ENCODE data around the gene ULK4.
"Not testable (repeated sequence)": the region's sequence is repeated elsewhere in the genome, so short reads cannot be mapped to it uniquely, and the experiment has no call there.

ULK4 gene

DNA sequence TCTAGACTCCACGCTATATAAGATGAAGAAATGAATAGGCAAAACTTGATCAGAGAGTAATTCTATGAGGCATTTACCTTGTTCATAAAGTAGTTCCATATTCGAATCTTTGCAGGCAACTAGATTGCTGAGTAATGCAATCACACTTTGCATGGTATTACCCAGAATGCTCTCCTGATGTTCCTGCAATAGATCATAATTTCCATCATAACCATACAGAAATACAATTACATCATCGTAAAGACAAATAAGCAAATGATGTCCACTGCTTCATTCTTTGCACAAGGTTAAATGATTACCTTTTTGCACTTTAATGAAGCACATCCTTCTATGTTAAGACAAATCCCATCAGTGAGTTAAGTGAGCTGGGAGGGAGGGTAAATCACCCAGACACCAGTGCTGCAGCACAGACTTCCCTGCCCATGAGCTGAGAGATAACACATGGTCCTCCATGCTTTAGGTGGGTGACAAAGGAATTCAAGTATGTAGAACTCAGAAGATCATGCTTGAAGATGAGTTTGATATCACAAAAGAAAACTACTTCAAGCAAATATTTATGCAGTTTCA lies 395.9 kb downstream of the ULK4 start:
- no peak for DNase-seq

DNA sequence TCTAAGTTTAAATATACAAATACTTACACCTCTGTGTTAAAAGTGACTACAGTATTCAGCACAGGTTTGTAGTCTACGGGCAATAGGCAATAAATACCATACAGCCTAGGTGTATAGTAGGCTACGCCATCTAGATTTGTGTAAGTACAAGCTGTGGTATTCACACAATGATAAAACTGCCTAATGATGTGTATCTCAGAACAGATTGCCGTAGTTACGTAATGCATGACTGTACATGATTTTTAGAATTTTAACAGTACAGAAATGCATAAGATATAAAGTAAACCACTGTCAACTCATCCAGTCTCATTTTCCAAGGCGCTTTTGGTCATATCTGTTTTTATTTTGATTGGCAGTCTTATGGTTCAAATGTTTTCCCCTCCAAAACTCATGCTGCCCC lies 396.9 kb downstream of the ULK4 start:
- no peak for DNase-seq

DNA sequence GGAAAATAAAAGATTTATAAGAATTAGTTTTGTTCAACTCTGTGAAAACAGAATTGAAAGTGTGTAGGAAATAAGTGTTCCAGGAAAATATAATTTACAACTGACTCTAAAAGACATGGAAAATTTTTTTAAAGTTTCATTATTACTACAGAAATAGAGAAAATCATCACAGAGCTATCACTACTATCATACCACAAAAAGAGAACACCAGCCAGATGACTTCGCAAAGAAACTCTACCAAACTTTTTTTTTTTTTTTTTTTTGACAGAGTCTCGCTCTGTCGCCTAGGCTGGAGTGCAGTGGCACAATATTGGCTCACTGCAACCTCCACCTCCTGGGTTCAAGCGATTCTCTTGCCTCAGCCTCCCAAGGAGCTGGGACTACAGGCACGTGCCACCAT lies 405.7 kb downstream of the ULK4 start:
- not testable (repeated sequence) for DNase-seq

DNA sequence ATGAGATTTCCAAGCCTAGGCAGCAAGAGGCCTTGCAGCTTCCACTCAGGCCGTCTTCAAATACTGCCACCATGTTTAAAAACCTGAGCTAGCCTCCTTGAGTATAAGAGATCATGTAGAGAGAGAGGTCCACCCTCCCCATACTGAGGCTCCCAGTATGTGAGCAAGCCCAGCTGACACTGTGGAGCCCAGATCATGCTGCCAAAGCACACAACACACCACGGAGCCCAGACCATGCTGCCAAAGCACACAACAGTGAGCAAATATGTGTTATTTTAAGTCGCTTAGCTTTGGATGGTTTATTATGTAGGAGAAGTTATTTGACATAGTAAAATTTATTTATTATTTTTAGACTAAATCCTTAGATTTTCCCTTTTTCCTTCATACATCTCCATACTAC lies 428.9 kb downstream of the ULK4 start:
- DNase-seq = no peak

DNA sequence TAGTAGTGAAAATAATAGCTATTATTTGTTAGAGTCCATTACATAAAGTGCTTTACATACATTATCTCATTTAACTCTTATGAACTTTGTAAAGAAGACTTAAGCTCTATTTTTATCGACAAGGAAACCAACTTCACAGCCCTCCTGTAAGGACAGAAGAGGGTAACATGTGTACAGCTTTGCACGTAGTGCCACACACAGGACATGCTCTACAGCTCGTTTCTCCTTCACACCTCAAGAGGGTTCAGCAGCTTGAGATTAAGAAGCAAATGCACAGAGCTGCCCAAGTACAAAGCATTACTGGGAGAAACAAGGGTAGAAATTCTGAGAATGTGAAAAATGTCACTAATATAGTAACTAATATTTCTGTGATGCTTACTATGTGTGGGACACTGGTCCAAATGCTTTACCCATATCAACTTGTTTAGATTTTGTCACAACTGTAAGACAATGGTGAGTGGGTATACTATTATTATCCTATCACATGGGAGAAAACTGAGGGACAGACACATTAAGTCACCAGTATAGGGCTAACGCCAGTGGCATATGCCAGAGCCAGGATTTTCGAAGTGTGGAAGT lies 434.8 kb downstream of the ULK4 start:
- no peak for DNase-seq

DNA sequence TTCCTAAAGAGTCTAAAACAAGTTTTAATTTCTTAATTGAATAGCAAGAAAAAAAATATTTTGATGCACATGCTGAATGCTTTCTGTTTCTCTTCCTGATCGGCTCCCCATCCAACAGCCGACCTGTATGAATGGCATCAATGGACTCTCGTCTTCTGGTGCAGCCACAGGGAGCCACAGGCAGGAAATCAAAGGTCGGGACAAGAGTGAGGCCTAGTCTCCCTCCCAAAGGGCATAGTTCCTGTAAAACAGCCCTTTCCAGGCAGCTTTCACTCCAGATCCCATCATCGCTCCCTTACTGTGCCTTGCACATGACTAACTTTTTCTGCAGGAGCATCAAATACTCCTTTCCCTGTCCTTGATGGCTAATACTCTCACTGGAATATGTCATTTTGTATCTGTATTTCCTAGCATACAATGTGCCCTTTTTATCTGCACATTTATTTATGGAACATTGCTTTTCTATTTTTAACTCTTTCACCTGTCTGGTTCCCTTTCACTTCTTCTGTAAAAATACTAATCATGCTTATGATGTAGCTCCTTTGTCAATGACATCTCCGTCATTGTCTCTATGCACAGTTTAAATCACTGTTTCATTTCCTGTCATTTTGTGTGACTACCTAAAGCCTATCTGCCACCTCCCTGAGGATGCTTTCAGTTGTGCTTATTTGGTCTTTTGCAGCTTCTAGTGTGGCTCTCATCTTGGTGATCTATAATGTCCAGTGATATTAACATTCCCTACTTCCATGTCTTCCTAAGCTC lies 436.4 kb downstream of the ULK4 start:
- DNase-seq = no peak

DNA sequence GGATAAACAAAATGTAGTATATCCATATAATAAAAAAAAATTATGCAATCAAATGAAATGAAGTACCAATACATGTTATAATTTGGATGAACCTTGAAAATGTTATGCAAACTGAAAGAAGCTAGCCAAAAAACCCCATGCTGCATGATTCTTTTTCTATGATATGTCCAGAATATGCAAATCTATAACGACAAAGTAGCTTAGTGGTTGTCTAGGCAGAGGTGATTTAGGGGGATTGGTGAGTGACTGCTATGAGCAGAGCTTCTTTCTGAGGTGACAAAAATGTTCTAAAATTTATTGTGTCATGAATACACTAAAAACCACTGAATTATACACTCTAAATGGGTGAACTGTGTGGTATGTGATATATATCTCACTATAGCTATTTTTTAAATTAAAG lies 438.0 kb downstream of the ULK4 start:
- DNase-seq = no peak

DNA sequence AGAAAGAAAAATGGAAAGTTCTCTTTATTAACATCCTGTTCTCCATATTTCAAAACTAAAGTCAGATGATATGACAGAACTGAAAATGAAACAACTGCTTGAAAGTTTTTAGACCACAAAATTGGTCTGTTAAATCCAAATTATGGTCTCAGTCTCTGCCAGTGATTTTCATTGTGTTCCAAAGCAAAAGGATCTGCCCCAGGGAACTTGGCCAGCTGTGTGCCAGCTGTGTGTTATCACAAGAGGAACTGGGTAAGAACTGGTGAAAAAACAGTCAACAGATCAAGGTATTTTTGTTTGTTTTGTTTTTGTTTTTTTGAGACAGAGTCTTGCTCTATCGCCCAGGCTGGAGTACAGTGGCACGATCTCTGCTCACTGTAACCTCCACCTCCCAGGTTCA lies 439.3 kb downstream of the ULK4 start:
- no peak for DNase-seq

DNA sequence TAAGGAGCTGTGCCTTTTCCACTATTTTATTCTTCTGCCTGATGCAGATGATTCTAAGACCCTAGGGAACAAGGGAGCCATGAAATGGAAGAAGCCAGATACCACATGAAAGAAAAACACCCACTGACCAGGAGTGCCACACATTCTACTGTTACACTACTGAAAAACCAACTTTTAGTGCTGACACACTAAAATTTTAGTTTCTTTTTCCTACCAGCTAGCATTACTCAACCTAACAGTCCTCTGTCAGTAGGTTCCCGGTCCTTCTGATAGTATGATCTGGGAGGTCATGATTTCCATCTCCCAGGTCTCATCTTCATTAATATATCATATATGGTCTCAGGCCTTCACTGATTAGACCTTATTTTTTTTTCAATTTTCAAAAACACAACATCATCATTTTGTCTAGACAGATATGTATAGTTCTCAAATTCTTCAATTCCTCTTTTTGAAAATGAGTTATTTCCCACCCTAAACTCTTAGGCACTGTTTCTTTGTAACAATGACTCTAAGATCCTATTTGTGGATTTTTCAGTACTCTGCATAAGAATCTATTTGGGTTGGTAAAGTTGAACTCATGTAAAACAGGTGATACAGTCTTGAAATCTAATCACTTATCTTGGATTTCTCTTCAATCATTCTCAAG lies 440.8 kb downstream of the ULK4 start:
- no peak for DNase-seq

DNA sequence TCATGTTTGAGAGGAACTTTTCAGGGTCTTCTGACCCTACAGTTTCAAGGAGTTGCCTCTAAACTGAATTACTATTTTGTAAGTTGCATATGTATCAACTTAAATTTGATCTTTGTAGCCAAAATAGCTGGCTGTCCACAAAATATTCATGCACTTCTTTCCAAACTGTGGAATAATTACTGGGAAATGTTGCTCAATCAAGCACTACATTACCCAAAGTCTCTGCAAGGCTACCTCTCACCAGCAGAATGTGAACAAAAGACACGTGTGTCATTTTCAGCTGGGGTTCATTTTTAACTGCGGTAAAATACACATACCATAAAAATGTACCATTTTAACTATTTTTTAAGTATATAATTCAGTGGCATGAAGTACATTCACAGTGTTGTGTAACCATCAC lies 442.2 kb downstream of the ULK4 start:
- no peak for DNase-seq

DNA sequence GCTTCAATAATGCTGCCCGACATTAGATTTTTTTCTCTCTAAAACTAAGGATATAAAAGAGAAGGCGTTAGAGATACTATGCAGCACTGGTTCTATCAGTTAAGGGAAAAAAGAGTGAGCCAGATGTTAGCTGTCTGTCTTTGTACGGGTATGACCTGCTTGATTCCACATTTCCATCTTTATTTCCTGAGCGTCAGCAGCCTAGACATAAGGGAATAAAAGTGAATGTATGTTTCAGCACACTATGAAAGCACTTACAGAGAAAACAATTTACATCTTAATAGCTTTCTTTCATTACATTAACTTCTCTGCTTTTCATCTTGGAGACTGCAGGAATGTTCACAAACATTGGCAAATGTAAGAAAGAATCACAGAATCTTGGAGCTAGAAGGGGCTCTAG lies 443.3 kb downstream of the ULK4 start:
- no peak for DNase-seq

DNA sequence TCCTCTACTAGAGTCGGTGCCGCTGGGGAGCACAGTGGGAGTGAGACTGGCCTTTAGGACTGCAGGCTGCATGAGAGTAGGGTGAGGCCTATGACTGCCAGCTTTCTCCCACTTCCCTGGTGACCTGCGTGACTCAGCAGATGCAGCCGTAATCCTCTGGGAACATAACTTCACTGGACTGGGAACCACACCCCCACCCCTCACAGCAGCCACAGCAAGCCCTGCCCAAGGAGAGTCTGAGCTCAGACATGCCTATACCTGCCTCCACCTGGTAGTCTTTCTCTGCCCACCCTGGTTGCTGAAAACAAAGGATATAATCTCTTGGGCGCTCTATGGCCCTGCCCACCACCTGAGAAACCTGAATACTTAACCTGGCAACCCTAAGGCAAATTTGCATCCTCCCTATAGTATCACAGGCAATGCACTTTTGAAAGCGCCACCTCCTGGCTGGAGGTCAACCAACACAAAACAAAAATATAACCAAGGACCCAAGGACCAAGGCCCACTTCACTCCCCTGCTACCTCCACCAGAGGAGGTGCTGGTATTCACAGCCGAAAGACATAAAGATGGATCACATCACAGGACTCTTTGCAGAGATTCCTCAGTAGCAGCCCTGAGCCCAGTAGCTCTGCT lies 453.7 kb downstream of the ULK4 start:
- DNase-seq = no peak

DNA sequence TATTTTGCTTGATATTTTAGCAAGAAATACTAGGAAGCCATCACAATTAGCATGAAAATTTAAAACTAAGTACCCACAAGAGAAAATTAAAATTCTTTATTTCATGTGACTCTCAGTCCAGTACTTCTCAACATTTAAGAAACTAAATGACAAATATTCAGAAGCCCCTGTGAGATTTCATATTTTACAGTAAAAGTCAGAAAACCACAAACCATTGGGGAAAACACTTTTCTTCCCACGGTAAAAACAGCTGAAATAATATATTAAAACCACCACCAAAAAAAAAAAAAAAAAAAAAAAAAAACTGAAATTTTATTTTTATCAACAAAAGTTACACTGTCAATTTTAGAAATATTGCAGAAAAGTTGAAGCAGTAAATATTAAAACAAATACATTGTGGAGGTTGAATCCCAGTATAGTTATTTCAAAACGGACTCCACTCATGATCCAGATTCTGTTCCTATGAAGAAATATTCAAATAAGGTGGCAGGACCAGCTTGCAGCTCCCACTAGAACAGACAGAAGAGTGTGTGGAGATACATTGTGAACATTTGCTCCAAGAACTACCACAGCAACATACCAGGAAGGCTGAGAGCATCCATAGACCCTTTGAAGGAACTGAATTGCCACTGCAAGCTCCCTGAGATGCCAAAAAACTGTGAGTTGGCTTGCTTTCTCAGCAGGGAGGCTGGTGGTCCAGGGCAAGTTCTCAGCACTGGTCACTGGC lies 454.4 kb downstream of the ULK4 start:
- no peak for DNase-seq

DNA sequence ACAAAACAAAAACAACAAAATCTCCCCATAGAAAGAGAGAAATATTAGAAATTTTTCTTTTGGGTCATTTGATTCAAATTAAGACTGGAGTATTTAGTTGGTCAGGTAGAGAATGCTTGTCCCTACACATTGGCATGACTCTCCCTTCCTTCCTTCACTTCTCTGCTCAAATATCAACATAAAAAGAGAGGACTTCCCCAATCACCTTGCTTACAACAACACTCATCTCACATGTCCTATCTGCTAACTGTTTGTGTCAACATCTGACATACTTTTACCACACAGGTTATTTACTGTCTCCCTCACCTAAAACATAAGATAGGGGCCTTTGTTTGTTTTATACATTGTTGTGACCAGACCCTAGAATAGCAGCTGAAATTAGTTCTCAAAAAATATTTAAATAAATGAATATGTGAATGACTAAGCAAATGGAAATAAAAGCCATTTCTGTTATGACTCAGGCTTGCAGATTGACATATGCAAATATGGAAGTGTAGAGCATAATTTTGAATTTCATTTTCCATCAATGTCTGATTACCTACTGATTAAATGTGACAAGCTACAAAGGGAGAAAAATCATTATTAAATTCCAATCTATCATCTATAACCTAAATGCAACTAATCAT lies 457.8 kb downstream of the ULK4 start:
- DNase-seq = no peak

DNA sequence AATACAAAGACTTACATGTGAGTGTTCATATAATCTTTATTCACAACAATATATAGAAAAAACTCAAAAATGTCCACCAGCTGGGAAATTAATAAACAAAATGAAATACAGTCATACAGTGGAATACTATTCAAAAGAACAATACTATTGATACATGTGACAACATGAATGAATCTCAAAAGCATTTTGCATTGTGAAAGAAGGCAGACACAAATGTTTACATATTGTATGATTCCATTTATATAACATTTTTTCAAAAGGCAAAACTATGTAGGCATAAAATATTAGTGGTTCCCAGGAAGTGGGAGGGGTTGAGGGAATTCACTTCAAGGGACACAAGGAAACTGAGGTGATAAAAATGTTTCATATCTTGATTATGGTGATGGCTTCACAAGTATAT lies 459.4 kb downstream of the ULK4 start:
- no peak for DNase-seq

DNA sequence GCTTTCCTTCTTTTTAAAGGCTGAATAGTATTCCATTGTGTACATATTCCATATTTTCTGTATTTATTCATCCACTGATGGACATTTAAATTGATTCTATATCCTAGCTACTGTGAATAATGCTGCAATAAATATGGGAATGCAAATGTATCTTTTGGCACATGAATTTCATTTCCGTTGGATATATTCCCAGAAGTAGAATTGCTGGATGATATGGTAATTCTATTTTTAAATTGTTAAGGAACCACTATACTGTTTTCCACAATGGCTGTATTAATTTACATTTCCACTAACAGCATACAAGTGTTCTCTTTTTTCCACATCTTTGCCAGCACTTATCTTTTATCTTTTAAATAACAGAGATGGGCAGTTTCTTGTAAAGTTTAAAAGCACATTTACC lies 459.9 kb downstream of the ULK4 start:
- DNase-seq = no peak

DNA sequence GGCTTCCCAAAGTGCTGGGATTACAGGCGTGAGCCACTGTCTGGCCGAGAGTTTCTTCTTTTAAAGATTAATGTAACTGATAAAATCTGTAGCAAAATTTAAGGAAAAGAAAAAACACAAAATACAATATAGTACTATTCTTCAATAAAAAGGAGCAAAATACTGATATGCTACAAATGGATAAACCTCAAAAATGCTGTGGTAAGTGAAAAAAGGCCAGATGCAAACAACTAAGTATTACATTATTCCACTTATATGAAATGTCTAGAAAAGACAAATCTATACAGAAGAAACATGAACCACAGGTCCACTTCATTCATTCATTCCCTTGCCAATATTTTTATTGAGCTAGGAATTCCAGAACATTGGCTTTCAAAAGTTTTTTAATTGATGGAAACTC lies 463.1 kb downstream of the ULK4 start:
- no peak for DNase-seq

DNA sequence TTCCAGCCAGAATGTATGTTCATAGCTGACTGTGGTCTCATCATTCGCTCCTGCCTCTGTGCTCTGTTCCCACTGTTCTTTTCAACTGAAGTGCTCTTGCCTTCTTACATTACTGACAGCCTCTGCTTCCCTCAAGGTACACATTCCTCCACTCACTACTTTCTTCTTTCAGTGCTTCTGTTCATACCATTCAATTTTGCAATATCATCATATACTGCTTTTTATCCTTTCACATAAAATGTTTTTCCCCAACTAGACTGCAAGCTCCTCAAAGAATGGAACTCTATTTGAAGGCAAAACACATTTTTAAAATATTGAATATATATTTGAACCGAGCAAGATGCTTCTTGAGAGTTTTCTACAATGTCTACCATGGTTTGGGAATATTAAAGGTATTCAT lies 471.5 kb downstream of the ULK4 start:
- no peak for DNase-seq

DNA sequence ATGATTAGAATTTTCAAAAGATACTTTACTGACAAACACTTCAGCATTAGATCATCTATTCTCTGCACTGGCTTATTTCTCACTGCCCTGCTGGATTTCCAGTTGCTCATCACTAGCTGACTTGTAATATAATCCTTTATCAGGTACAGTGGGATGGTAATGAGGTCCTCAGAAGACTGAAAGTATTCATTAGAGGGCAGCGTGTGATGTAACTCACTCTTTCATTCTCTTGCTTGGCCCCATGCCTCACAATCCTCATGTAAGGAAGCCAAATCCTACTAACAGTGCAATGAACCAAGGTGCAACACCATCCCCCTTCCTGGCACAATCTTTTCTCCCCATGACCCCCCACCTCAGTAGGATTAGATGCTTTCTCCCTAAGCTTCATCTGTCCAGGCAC lies 472.7 kb downstream of the ULK4 start:
- DNase-seq = no peak

DNA sequence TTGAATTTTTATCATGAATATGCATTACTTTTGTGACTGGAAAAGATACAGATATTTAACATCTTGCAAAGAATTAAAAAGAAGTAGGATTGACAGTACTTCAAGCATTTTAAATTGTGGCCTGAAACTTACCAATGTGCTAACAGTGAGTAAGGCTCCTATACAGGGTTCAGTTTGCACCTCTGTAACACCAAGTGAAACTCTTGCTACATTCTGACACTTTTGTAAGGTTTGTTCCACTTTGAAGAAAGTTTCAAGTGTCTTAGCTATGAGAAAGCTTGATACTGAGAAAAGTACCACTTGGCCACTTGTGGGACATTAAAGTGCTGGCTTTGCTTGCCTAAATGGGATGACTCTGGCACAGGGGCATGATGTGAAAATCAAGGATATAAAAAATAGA lies 473.4 kb downstream of the ULK4 start:
- no peak for DNase-seq

DNA sequence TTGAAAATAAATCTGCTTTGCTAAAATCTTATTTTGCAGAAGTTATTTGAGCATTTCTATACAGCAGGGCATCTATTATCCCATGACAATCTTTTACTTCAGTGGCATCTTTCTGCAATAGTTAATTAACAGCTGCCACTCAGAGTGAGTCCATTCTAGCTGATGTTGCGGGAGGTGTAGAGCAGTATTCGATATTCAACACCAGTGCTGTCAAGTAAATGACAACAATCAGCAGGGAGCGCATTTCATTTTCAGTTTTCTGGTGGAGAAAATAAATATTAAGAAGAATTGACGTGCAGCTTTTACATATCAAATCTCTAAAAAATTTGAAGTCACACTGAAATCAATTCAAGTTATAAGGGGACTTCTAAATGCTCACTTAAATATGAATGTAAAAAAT lies 476.4 kb downstream of the ULK4 start:
- DNase-seq = no peak

DNA sequence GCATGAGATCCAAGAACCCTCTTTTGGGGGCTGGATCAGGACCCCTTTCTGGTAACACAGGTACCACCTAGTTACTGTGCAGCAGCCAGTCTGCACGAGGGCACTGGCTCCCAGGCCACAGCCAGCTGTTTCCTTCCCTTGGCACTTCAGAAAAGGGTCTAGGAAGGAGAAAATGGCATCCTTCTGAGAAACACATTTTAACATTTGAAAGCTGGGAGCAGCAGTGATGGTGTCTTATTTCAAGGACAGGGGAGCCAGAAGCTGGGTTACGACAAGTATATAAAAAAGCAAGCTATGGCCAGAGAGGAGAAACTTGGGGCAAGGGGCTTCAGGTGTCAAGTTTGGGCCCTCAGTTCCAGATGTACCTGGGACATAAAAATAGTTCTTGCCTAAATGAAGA lies 479.8 kb downstream of the ULK4 start:
- DNase-seq = no peak

DNA sequence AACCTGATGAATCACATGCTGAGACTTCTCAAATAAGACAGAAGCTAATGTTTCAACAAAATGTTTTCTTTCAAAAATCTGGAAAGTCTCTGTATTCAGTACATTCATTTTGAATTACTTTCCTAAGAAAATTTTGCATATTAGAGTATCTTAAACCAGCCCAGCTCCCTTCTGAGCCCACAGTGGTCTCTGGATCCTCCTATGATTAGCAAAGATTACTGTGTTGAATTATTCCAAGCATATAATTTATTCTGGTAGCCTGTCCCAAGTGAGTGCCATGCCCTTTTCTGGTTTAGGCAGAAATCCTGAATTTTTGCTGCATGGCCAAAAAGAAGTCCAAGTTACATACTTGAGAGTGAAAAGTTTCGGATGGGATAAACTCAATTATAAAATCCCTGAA lies 483.6 kb downstream of the ULK4 start:
- no peak for DNase-seq
